Measurements from ENCODE around the gene NHERF1. TPM values are rescaled to one million over a fixed set of nuclear protein-coding genes. Genes with fewer than 3 reads are reported as not detected.

Gene NHERF1
- total and polyA plus RNA-seq, 2 of the 13 experiments (the other 11 are each of a cell fraction or from before 2014, with no cell fraction given), result 169 to 269 TPM

DNA sequence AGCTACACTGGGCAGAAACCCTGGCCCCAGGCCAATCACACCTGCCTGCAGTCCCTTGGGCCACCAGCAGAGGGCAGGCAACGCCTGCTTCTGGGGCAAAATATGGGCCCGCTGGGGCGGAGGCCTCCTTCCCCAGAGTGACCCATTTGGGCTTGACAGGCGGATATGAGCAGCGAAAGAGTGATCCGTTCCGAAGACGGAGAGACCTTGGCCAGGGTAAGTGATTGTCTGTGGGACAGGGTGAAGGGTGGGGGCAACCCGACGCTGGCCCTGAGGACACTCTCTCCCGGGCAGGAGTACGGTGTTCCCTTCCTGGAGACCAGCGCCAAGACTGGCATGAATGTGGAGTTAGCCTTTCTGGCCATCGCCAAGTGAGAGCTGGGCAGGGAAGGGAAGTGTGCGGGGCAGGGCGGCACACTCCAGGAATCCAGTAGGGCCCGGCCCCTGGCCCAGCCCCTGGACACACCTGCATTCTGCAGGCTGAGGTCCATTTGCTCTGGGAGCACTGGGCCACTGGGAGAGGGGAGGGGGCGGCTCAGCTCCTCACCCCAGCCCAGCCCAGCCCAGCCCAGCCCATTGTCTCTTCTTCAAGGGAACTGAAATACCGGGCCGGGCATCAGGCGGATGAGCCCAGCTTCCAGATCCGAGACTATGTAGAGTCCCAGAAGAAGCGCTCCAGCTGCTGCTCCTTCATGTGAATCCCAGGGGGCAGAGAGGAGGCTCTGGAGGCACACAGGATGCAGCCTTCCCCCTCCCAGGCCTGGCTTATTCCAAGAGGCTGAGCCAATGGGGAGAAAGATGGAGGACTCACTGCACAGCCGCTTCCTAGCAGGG is 3.5 kb upstream of the NHERF1 start (continued):
- TF ChIP-seq, protein P1, sequence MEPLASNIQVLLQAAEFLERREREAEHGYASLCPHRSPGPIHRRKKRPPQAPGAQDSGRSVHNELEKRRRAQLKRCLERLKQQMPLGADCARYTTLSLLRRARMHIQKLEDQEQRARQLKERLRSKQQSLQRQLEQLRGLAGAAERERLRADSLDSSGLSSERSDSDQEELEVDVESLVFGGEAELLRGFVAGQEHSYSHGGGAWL (CRISPR knock-in tag; IDR thresholded peaks at IDR 0.05), result 0 out of 2 replicates have a peak, but pooled peaks have one; percentile 45
- TF ChIP-seq ZNF816 (CRISPR knock-in tag; IDR thresholded peaks at IDR 0.05; ENCODE audit: borderline replicate concordance), result no peak
- TF ChIP-seq FOXP1 (IDR thresholded peaks at IDR 0.05), result no peak
- no peak for TF ChIP-seq FOXP1 (CRISPR knock-in tag; IDR thresholded peaks at IDR 0.05)
- TF ChIP-seq, protein P2, sequence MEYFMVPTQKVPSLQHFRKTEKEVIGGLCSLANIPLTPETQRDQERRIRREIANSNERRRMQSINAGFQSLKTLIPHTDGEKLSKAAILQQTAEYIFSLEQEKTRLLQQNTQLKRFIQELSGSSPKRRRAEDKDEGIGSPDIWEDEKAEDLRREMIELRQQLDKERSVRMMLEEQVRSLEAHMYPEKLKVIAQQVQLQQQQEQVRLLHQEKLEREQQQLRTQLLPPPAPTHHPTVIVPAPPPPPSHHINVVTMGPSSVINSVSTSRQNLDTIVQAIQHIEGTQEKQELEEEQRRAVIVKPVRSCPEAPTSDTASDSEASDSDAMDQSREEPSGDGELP (IDR thresholded peaks at IDR 0.05; ENCODE audit: borderline replicate concordance, low read depth), result peak; percentile 35; the same call in 1 of the 2 replicates
- no peak for TF ChIP-seq ZNF720 (CRISPR knock-in tag; IDR thresholded peaks at IDR 0.05)
- TF ChIP-seq NFKB2 (CRISPR knock-in tag; IDR thresholded peaks at IDR 0.05; ENCODE audit: borderline replicate concordance), result peak; percentile 74; the same call in 1 of the 2 replicates
- no peak for TF ChIP-seq BRCA1 (CRISPR knock-in tag; IDR thresholded peaks at IDR 0.05)
- TF ChIP-seq KAT7 (CRISPR knock-in tag; IDR thresholded peaks at IDR 0.05; ENCODE audit: borderline replicate concordance), result 0 out of 2 replicates have a peak, but pooled peaks have one; percentile 42
- TF ChIP-seq, protein P3, sequence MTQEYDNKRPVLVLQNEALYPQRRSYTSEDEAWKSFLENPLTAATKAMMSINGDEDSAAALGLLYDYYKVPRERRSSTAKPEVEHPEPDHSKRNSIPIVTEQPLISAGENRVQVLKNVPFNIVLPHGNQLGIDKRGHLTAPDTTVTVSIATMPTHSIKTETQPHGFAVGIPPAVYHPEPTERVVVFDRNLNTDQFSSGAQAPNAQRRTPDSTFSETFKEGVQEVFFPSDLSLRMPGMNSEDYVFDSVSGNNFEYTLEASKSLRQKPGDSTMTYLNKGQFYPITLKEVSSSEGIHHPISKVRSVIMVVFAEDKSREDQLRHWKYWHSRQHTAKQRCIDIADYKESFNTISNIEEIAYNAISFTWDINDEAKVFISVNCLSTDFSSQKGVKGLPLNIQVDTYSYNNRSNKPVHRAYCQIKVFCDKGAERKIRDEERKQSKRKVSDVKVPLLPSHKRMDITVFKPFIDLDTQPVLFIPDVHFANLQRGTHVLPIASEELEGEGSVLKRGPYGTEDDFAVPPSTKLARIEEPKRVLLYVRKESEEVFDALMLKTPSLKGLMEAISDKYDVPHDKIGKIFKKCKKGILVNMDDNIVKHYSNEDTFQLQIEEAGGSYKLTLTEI (CRISPR knock-in tag; conservative IDR thresholded peaks at IDR 0.05), result no peak
- no peak for TF ChIP-seq FOSL1 (CRISPR knock-in tag; IDR thresholded peaks at IDR 0.05; ENCODE audit: borderline replicate concordance)
- no peak for TF ChIP-seq ZNF382 (CRISPR knock-in tag; IDR thresholded peaks at IDR 0.05; ENCODE audit: borderline replicate concordance)
- peak; percentile 61; the same call in 1 of the 2 replicates for TF ChIP-seq ZNF788 (CRISPR knock-in tag; IDR thresholded peaks at IDR 0.05; ENCODE audit: borderline replicate concordance)
- no peak; the same call in 1 of the 2 replicates for TF ChIP-seq MEIS1 (CRISPR knock-in tag; IDR thresholded peaks at IDR 0.05; ENCODE audit: borderline replicate concordance)
- peak; percentile 76; the same call in 1 of the 2 replicates for TF ChIP-seq CBFB (CRISPR knock-in tag; IDR thresholded peaks at IDR 0.05)
- no peak for TF ChIP-seq ZNF703 (CRISPR knock-in tag; IDR thresholded peaks at IDR 0.05; ENCODE audit: borderline replicate concordance)
- no peak for TF ChIP-seq ZNF775 (CRISPR knock-in tag; IDR thresholded peaks at IDR 0.05; ENCODE audit: borderline replicate concordance)
- TF ChIP-seq BCL6 (CRISPR knock-in tag; IDR thresholded peaks at IDR 0.05), result peak; percentile 57; the same call in 1 of the 2 replicates
- no peak for TF ChIP-seq RFXANK (CRISPR knock-in tag; IDR thresholded peaks at IDR 0.05)
- no peak for TF ChIP-seq ZNF33A (CRISPR knock-in tag; IDR thresholded peaks at IDR 0.05; ENCODE audit: borderline replicate concordance)
- TF ChIP-seq ZNF780A (CRISPR knock-in tag; IDR thresholded peaks at IDR 0.05), result no peak; the same call in 1 of the 2 replicates
- TF ChIP-seq, protein P4, sequence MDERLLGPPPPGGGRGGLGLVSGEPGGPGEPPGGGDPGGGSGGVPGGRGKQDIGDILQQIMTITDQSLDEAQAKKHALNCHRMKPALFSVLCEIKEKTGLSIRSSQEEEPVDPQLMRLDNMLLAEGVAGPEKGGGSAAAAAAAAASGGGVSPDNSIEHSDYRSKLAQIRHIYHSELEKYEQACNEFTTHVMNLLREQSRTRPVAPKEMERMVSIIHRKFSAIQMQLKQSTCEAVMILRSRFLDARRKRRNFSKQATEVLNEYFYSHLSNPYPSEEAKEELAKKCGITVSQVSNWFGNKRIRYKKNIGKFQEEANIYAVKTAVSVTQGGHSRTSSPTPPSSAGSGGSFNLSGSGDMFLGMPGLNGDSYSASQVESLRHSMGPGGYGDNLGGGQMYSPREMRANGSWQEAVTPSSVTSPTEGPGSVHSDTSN (CRISPR knock-in tag; IDR thresholded peaks at IDR 0.05), result no peak
- TF ChIP-seq, protein P5, sequence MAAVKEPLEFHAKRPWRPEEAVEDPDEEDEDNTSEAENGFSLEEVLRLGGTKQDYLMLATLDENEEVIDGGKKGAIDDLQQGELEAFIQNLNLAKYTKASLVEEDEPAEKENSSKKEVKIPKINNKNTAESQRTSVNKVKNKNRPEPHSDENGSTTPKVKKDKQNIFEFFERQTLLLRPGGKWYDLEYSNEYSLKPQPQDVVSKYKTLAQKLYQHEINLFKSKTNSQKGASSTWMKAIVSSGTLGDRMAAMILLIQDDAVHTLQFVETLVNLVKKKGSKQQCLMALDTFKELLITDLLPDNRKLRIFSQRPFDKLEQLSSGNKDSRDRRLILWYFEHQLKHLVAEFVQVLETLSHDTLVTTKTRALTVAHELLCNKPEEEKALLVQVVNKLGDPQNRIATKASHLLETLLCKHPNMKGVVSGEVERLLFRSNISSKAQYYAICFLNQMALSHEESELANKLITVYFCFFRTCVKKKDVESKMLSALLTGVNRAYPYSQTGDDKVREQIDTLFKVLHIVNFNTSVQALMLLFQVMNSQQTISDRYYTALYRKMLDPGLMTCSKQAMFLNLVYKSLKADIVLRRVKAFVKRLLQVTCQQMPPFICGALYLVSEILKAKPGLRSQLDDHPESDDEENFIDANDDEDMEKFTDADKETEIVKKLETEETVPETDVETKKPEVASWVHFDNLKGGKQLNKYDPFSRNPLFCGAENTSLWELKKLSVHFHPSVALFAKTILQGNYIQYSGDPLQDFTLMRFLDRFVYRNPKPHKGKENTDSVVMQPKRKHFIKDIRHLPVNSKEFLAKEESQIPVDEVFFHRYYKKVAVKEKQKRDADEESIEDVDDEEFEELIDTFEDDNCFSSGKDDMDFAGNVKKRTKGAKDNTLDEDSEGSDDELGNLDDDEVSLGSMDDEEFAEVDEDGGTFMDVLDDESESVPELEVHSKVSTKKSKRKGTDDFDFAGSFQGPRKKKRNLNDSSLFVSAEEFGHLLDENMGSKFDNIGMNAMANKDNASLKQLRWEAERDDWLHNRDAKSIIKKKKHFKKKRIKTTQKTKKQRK (IDR thresholded peaks at IDR 0.05; ENCODE audit: low read length), result no peak
